Ovary (tissue), 3 donors: Measurements from ENCODE around the gene SEC24D.

Source experiments
- CTCF ChIP-seq, 3 donors: fragments of 450-650 bp in 2 of 3; fragments of 200-600 bp in 1 of 3; IDR thresholded peaks; one replicate each; pipeline versions ENCODE4 v1.5.1 to v1.8.0; 2016 to 2022; ENCODE audit warnings: antibody characterized with exemption in 3 of 3, mild to moderate bottlenecking in 1 of 3
- POLR2A ChIP-seq: fragments of 450-650 bp; IDR thresholded peaks from one replicate; pipeline ENCODE4 v1.6.1; 2017; ENCODE audit warnings: antibody characterized with exemption, mild to moderate bottlenecking, moderate library complexity
- donor health status: DM: no; HTN: no; CAD: no.

DNA sequence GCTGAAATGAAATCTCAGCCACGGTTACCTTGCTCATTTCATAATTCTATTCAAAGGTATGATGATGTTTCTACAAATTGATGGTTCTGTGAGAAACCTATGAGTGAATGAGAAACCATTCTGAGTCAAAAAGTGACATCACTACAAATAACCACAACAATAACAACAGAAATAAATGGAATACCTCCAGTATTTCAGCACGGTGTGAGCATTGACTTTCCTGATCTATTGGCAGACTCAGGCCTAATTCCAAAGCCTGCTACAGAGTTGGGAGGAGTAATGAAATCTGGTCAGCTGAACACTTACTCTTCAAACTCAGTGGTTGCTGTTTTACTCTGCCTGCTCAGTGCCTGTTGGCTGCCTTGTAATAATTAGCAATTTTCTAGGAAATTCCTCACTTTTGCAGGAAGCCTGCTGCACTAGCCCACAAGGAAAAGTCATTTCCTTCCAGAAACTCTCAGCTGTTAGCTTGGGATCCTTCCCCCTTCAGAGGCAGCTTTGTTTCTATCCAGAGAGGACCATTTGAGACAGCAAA is 33.9 kb upstream of the SEC24D start:
- TF ChIP-seq POLR2A (no peak), CTCF (IDR thresholded peaks at IDR 0.05) (no peak)
